Activated T-helper 17 cell treated with anti-CD3 and anti-CD28 coated beads, Interleukin-2, amount 50 U/mL, for 72 hours (primary cell): ENCODE measurements around the gene GPC1. TPM values are rescaled to one million over a fixed set of nuclear protein-coding genes. Genes with fewer than 3 reads are reported as not detected.

ENCODE experiments used
- ATAC-seq: fragments of 150-1000 bp; cut with Tn5 transposase; replicated peaks from 2 replicates; pipeline ENCODE4 v1.10.0; 2021; ENCODE audit warnings: mild to moderate bottlenecking, moderate library complexity
- H3K27ac Mint-ChIP-seq: one replicate; pipeline ENCODE4 v1.8.0; 2022; ENCODE audit warnings: mixed read lengths
- H3K27me3 Mint-ChIP-seq: one replicate; pipeline ENCODE4 v1.8.0; 2022; ENCODE audit warnings: mixed read lengths
- H3K36me3 Mint-ChIP-seq: one replicate; pipeline ENCODE4 v1.8.0; 2022; ENCODE audit warnings: low read depth, mild to moderate bottlenecking, mixed read lengths
- H3K4me1 Mint-ChIP-seq: one replicate; pipeline ENCODE4 v1.8.0; 2022; ENCODE audit warnings: mixed read lengths
- H3K4me3 Mint-ChIP-seq: one replicate; pipeline ENCODE4 v1.8.0; 2022; ENCODE audit warnings: mild to moderate bottlenecking, mixed read lengths
- H3K9me3 Mint-ChIP-seq: one replicate; pipeline ENCODE4 v1.8.0; 2022; ENCODE audit warnings: mixed read lengths
- total RNA-seq, 2 donors: library from RNA; stranded (reverse); gene quantifications; one replicate each; pipeline ENCODE4 v1.2.3, GENCODE V29; 2022

The GPC1 gene
- total RNA-seq, 2 donors from 2014 or later, result 4.0 to 4.6 TPM

- Mint-ChIP-seq H3K9me3 (no peaks in the 10 kb centered on the region), H3K27ac (no peak overlapping the region), H3K4me3 (no peak overlapping the region), H3K4me1 (no peaks in the 10 kb centered on the region), H3K36me3 (peaks cover 28% of the 10 kb centered on the region), H3K27me3 (no peaks in the 10 kb centered on the region)
- no peak for ATAC-seq
Measured at GRCh38 chr2:240501531-240501991, 66.1 kb downstream of the GPC1 start.

- Mint-ChIP-seq H3K9me3 (no peaks in the 10 kb centered on the region), H3K27ac (no peak overlapping the region), H3K27me3 (no peaks in the 10 kb centered on the region), H3K4me3 (no peak overlapping the region), H3K36me3 (peaks cover 23% of the 10 kb centered on the region), H3K4me1 (no peaks in the 10 kb centered on the region)
- no peak for ATAC-seq
Measured at GRCh38 chr2:240502059-240502429, 66.6 kb downstream of the GPC1 start.

GRCh38 chr2:240502430-240503121, 67.1 kb downstream of the GPC1 start:
- no peak for ATAC-seq
- Mint-ChIP-seq H3K36me3 (peaks cover 18% of the 10 kb centered on the region), H3K4me3 (no peak overlapping the region)

GRCh38 chr2:240503375-240503774, 67.9 kb downstream of the GPC1 start:
- H3K9me3 Mint-ChIP-seq, result no peaks in the 10 kb centered on the region
- peaks cover 16% of the 10 kb centered on the region for H3K36me3 Mint-ChIP-seq
- no peak overlapping the region for H3K27ac Mint-ChIP-seq
- H3K4me1 Mint-ChIP-seq, result no peaks in the 10 kb centered on the region
- H3K27me3 Mint-ChIP-seq, result no peaks in the 10 kb centered on the region
- no peak for ATAC-seq
- no peak overlapping the region for H3K4me3 Mint-ChIP-seq

More at GRCh38 chr2:240502430-240503121, 67.1 kb downstream of the GPC1 start:
- no peaks in the 10 kb centered on the region for H3K9me3 Mint-ChIP-seq
- no peaks in the 10 kb centered on the region for H3K4me1 Mint-ChIP-seq
- H3K27ac Mint-ChIP-seq, result no peak overlapping the region
- no peaks in the 10 kb centered on the region for H3K27me3 Mint-ChIP-seq

- no peaks in the 10 kb centered on the region for H3K4me1 Mint-ChIP-seq
- no peaks in the 10 kb centered on the region for H3K27me3 Mint-ChIP-seq
- peaks cover 15% of the 10 kb centered on the region for H3K36me3 Mint-ChIP-seq
- no peak overlapping the region for H3K27ac Mint-ChIP-seq
- H3K9me3 Mint-ChIP-seq, result no peaks in the 10 kb centered on the region
- ATAC-seq, result no peak
- no peak overlapping the region for H3K4me3 Mint-ChIP-seq
Measured at GRCh38 chr2:240503848-240504247, 68.4 kb downstream of the GPC1 start.

GRCh38 chr2:240505910-240506309, 70.4 kb downstream of the GPC1 start:
- H3K4me1 Mint-ChIP-seq, result no peaks in the 10 kb centered on the region
- H3K4me3 Mint-ChIP-seq, result no peak overlapping the region
- no peak for ATAC-seq
- peaks cover 10% of the 10 kb centered on the region for H3K36me3 Mint-ChIP-seq
- no peak overlapping the region for H3K27ac Mint-ChIP-seq
- H3K9me3 Mint-ChIP-seq, result no peaks in the 10 kb centered on the region
- no peaks in the 10 kb centered on the region for H3K27me3 Mint-ChIP-seq

- Mint-ChIP-seq H3K4me3 (no peak overlapping the region), H3K9me3 (no peaks in the 10 kb centered on the region), H3K27ac (no peak overlapping the region), H3K4me1 (no peaks in the 10 kb centered on the region), H3K36me3 (peaks cover 10% of the 10 kb centered on the region), H3K27me3 (no peaks in the 10 kb centered on the region)
- ATAC-seq, result no peak
Measured at GRCh38 chr2:240506406-240507059, 71.1 kb downstream of the GPC1 start.

- Mint-ChIP-seq H3K27ac (no peak overlapping the region), H3K36me3 (peaks cover 10% of the 10 kb centered on the region), H3K4me1 (no peaks in the 10 kb centered on the region), H3K27me3 (no peaks in the 10 kb centered on the region), H3K4me3 (no peak overlapping the region), H3K9me3 (no peaks in the 10 kb centered on the region)
- no peak for ATAC-seq
Measured at GRCh38 chr2:240507060-240507777, 71.8 kb downstream of the GPC1 start.

- H3K9me3 Mint-ChIP-seq, result no peaks in the 10 kb centered on the region
- no peak overlapping the region for H3K4me3 Mint-ChIP-seq
- no peaks in the 10 kb centered on the region for H3K4me1 Mint-ChIP-seq
- H3K27me3 Mint-ChIP-seq, result no peaks in the 10 kb centered on the region
- no peak for ATAC-seq
- H3K27ac Mint-ChIP-seq, result no peak overlapping the region
- peaks cover 10% of the 10 kb centered on the region for H3K36me3 Mint-ChIP-seq
Measured at GRCh38 chr2:240507778-240508251, 72.4 kb downstream of the GPC1 start.

GRCh38 chr2:240508832-240509545, 73.5 kb downstream of the GPC1 start:
- ATAC-seq, result no peak
- Mint-ChIP-seq H3K27ac (no peak overlapping the region), H3K27me3 (no peaks in the 10 kb centered on the region), H3K9me3 (no peaks in the 10 kb centered on the region), H3K4me3 (no peak overlapping the region), H3K36me3 (peaks cover 8% of the 10 kb centered on the region), H3K4me1 (peaks cover 3% of the 10 kb centered on the region)

- no peak overlapping the region for H3K4me3 Mint-ChIP-seq
- peaks cover 5% of the 10 kb centered on the region for H3K36me3 Mint-ChIP-seq
- ATAC-seq, result no peak
- H3K9me3 Mint-ChIP-seq, result no peaks in the 10 kb centered on the region
- no peaks in the 10 kb centered on the region for H3K27me3 Mint-ChIP-seq
- H3K4me1 Mint-ChIP-seq, result peaks cover 6% of the 10 kb centered on the region
- no peak overlapping the region for H3K27ac Mint-ChIP-seq
Measured at GRCh38 chr2:240509667-240510512, 74.4 kb downstream of the GPC1 start.

- ATAC-seq, result no peak
- no peak overlapping the region for H3K4me3 Mint-ChIP-seq
- H3K27me3 Mint-ChIP-seq, result no peaks in the 10 kb centered on the region
- H3K27ac Mint-ChIP-seq, result peak overlapping the region; percentile 56
- no peaks in the 10 kb centered on the region for H3K9me3 Mint-ChIP-seq
- H3K4me1 Mint-ChIP-seq, result peaks cover 6% of the 10 kb centered on the region
- peaks cover 5% of the 10 kb centered on the region for H3K36me3 Mint-ChIP-seq
Measured at GRCh38 chr2:240510513-240511210, 75.2 kb downstream of the GPC1 start.
